Fibroblast of skin of right quadriceps (primary cell): ENCODE measurements around the gene UNC13C.
"Not testable (repeated sequence)": the region's sequence is repeated elsewhere in the genome, so short reads cannot be mapped to it uniquely, and the experiment has no call there.

Experiments used
- DNase-seq: peaks from one replicate; pipeline ENCODE4 v3.0.0-alpha.2; 2013

Gene UNC13C

DNA sequence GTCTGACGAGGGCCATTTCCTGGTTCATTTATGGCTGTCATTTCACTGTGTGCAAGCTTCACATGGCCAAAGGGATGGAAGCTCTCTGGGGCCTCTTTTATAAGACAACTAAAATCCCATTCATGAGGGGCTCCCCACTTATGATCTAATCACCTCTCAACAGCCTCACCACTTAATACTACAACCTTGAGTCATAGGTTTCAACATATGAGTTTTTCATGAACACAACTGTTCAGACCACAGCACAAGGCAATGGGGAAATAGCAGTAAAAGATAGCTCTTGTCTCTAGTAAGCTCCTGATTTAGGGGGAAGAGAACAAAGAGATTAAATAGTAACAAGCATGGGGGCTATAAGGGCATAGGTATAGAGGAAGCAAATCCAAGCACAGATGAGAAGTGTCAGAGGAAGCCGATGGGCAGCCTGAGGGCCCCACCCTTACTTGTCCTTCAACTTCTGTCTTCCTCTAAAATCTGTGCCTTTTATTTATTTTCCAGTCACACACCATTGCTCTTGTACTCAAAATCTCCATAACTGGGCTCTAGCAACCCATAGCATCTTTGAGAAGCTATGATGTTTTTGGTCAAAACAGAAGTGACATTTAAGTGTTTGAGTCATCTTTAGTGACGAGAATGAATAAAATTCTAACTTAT lies 329.1 kb downstream of the UNC13C start:
- no peak for DNase-seq

DNA sequence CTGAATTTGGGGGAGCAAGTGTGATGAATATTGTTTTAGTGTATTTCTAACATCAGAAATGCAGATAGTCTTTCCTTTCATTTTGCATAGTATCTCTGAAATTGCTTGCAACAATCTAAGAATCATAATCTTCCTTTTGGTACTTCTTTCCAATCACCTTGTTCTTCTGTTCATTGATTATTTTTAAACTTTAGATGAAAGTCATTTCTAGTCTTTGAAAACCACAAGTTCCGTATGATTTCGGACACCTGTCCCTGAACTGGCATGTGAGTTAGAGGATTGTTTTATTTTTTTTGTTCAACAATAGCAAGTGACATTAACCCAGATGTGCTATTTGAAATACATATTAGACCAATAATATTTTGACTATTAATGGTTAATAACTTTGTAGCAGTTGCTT lies 329.7 kb downstream of the UNC13C start:
- no peak for DNase-seq

- no peak for DNase-seq
Measured at GRCh38 chr15:54312528-54312927, 334.3 kb downstream of the UNC13C start.

- no peak for DNase-seq
Measured at GRCh38 chr15:54321426-54321825, 343.2 kb downstream of the UNC13C start.

- DNase-seq, result no peak
Measured at GRCh38 chr15:54322341-54322740, 344.1 kb downstream of the UNC13C start.

- DNase-seq, result no peak
Measured at GRCh38 chr15:54345301-54345700, 367.1 kb downstream of the UNC13C start.

GRCh38 chr15:54345827-54346226 lies 367.6 kb downstream of the UNC13C start:
- DNase-seq, result no peak

DNA sequence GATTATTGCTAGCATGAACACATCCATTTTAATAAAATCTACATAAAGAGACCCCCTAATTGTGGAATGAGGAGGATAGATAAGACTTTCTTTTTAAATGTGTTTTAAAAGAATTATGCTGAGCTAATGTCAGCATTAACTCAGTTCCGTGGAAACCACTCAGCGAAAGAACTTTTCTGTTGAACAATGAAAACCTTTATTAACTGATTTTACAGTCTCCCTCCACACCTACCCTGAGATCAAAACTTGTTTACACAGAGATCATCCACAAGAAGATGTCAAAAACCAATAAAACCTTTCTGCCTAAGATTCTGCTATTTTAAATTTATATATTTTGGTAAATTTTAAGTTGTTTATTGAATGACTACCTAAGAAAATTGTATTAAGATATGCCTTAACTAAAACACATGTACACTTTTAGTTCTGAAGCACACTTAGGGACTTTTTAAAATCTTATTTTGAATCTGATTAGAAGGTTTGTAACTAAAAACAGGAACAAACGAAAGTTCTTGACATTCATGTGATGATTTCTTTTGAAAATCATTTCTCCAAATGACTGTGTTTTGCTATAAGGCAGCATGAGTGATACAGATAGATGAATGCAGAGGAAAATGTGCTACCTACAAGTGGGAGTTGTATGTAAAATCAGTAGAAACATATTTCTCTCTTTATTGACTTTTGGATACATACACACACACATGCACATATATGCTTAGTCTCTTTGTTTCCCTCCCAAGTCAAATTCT lies 369.0 kb downstream of the UNC13C start:
- no peak for DNase-seq

- DNase-seq, result no peak
Measured at GRCh38 chr15:54353726-54354125, 375.5 kb downstream of the UNC13C start.

DNA sequence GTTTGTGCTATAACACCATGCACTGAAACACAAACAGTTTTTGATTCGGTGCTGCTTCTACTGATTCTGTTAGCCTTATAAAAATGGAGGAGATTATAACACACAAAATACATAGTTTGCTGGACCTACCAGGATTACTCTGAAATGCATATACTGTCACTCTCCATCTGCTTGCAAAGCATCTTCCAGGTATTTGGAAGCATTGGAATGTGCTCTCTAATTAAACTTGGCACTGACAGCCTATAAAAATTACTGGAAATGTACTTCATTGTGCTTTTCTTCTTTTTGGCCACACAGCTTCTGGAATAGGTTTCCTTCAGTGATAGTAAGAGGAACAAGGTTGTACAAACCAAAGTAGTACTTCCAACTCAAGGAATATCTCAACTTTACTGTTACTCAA lies 376.1 kb downstream of the UNC13C start:
- no peak for DNase-seq

DNA sequence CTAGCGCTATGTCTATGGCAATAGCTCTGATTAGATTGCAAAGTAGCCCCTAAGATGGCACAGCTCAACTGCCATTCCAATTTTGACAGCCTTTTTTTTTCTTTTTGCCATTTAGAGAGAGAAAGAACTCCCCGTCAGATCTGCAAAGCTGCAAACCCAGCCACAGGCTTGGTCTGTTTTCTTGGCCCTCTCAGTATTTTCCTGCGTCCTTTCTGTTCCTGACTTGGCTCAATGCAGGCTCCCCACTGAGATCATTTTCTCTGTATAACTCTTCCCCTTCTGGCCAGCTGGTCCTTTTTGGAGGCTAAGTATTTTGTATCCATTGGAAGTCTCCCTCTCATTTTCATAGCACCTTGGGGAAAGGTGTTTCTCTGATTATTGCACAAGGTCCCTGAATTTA lies 386.7 kb downstream of the UNC13C start:
- DNase-seq, result no peak

GRCh38 chr15:54373332-54373731 lies 395.1 kb downstream of the UNC13C start:
- no peak for DNase-seq

- DNase-seq, result no peak
Measured at GRCh38 chr15:54374184-54374952, 396.1 kb downstream of the UNC13C start.

DNA sequence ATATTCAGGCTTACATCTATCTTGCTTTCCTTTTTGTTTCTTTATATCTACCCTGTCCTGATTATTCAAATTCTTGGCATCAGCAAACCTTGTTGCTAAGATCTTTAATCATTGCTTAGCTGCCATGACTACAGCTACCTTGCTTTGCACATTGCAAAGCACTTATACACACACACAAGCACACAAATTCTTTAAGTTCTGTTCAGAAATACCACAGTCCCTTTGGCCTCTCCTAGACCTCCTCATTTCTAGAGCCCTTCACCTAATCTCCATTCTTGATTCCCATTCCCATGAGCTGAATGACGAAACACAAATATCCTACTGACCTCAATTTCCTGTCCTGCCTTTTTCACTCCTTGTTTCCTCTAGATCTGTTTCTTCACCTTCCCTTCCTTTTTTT lies 409.6 kb downstream of the UNC13C start:
- no peak for DNase-seq

- DNase-seq, result no peak
Measured at GRCh38 chr15:54388746-54389145, 410.5 kb downstream of the UNC13C start.

GRCh38 chr15:54410481-54410880 lies 432.2 kb downstream of the UNC13C start:
- no peak for DNase-seq

- DNase-seq, result no peak
Measured at GRCh38 chr15:54424171-54424570, 445.9 kb downstream of the UNC13C start.

DNA sequence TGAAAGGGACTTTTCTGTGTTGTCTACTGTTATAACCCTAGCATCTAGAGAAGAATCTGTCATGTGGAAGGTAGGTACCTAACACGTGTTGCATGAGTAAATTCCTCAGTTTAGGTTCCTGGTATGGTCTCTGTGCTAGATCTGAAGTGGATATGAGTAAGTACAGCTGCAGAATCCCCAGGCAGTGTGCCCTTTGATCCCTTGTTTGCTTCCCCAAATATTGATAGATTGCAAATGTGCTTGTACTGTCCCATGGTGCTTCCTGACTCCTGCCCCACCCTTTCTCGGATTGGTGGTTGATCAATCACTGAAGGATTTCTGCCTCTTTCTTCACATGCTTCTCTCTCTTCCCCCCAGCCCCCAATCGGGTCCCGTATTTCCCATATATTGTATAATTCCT lies 450.4 kb downstream of the UNC13C start:
- DNase-seq, result no peak

GRCh38 chr15:54450288-54450687 lies 472.0 kb downstream of the UNC13C start:
- DNase-seq, result not testable (repeated sequence)

GRCh38 chr15:54456413-54456812 lies 478.2 kb downstream of the UNC13C start:
- DNase-seq, result no peak

DNA sequence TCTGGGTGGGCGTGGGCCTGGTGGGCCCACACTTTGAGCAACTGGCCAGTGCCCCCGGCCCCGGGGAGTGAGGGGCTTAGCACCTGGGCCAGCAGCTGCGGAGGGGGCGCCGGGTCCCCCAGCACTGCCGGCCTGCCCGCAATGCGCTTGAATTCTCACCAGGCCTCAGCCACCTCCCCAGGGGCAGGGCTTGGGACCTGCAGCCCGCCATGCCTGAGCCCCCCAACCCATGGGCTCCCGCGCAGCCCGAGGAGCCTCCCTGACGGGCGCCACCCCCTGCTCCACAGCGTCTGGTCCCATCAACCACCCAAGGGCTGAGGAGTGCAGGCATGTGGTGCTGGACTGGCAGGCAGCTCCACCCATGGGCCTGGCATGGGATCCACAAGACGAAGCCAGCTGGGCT lies 484.3 kb downstream of the UNC13C start:
- DNase-seq, result no peak

DNA sequence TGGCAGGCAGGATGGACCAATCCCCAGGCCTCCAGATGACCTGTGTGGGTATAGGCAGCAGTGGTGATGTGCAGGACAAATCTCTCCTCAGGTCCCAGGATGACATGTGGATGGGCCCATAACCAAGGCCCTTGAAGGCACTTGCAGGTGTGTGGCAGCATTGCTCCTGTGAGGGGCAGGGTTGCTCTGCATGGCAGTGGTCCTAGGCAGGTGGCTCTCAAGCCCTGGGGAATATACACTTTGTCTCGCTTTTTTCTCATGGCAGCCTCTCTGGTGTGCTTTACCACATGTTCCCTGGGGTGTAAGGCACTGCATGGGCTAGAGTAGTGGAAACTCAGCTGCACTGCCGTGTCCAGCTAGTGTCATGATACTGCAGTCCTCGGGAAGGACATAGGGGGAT lies 503.6 kb downstream of the UNC13C start:
- no peak for DNase-seq

DNA sequence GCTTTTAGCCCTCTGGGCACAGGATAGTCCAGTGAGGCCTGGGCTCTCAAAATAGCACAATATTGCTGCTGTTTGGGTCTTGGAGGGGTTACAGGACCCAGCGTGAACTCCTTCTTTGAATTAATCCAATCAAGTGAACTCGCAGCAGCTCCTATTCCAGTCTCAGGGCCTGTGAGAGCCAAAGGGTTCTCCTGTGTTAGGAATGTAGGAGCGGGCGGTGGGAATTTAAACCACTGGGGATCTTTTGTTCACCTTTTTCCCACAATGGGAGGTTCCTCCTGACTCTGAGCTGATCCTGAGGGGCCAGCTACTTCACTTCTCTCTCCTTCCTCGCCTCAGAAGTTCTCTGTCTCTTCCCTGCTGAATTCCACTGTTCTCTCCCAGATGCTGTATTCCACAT lies 504.0 kb downstream of the UNC13C start:
- DNase-seq, result no peak

- DNase-seq, result no peak
Measured at GRCh38 chr15:54500330-54500729, 522.1 kb downstream of the UNC13C start.
